Endodermal cell (in vitro differentiated cells): Measurements from ENCODE around the gene B3GALT4. TPM values are rescaled to one million over a fixed set of nuclear protein-coding genes. Genes with fewer than 3 reads are reported as not detected.

Experiments used
- DNase-seq: peaks from one replicate; pipeline ENCODE4 v3.0.0-alpha.2; 2017
- H3K27ac ChIP-seq: 2 replicates; pipeline ENCODE4 v1.5.1; 2013; ENCODE audit warnings: mild to moderate bottlenecking, low read depth, low read length, moderate library complexity
- H3K27me3 ChIP-seq: 2 replicates; pipeline ENCODE4 v1.6.1; 2013; ENCODE audit warnings: mild to moderate bottlenecking, low read length, moderate library complexity; ENCODE audit not compliant: insufficient read depth, control insufficient read depth, poor library complexity, severe bottlenecking
- H3K36me3 ChIP-seq: 2 replicates; pipeline ENCODE4 v1.7.0; 2013; ENCODE audit warnings: mild to moderate bottlenecking, low read length, moderate library complexity; ENCODE audit not compliant: control insufficient read depth, insufficient read depth
- H3K4me1 ChIP-seq: one replicate; pipeline ENCODE4 v1.7.0; 2013; ENCODE audit warnings: low read length; ENCODE audit not compliant: control insufficient read depth, insufficient read depth
- H3K4me3 ChIP-seq: 2 replicates; pipeline ENCODE4 v1.5.1; 2013; ENCODE audit warnings: mild to moderate bottlenecking, low read length, moderate library complexity
- H3K9ac ChIP-seq: 2 replicates; pipeline ENCODE4 v1.6.1; 2013; ENCODE audit warnings: mild to moderate bottlenecking, low read length, moderate library complexity; ENCODE audit not compliant: poor library complexity, severe bottlenecking; ENCODE audit errors: extremely low read depth
- H3K9me3 ChIP-seq: 2 replicates; pipeline ENCODE4 v1.6.1; 2013; ENCODE audit warnings: mild to moderate bottlenecking, low read length, moderate library complexity; ENCODE audit not compliant: control insufficient read depth
- H3K27ac Mint-ChIP-seq: 2 replicates; pipeline ENCODE4 v1.8.0; 2020; ENCODE audit warnings: mixed read lengths
- H3K27me3 Mint-ChIP-seq: 2 replicates; pipeline ENCODE4 v1.8.0; 2021; ENCODE audit warnings: mild to moderate bottlenecking, mixed read lengths; ENCODE audit not compliant: insufficient read depth
- H3K36me3 Mint-ChIP-seq: 2 replicates; pipeline ENCODE4 v1.8.0; 2020; ENCODE audit warnings: low read depth, mixed read lengths
- H3K4me1 Mint-ChIP-seq: 2 replicates; pipeline ENCODE4 v1.8.0; 2020; ENCODE audit warnings: mixed read lengths
- H3K4me3 Mint-ChIP-seq: 2 replicates; pipeline ENCODE4 v1.8.0; 2020; ENCODE audit warnings: mild to moderate bottlenecking, moderate library complexity, mixed read lengths
- H3K9me3 Mint-ChIP-seq: 2 replicates; pipeline ENCODE4 v1.8.0; 2020; ENCODE audit warnings: mild to moderate bottlenecking, mixed read lengths
- WGBS, 2 experiments: methylation state at CpG; one replicate each; pipeline versions ENCODE4 v1.1.5 to v1.1.7; 2013; ENCODE audit warnings: missing lambda C conversion rate in 2 of 2, mixed read lengths in 1 of 2; ENCODE audit not compliant: insufficient coverage in 1 of 2, insufficient read length in 1 of 2; 5-methylcytosine and 5-hydroxymethylcytosine counted together
- total RNA-seq, 2 donors: library from RNA; stranded (reverse); fragmentation: NEBNext Ultra II Directional in 1 of 2; extraction: Animal tissue kit (Norgen Biotek cat#: 25700) in 1 of 2; gene quantifications; 2 replicates in 1 of 2; 3 replicates in 1 of 2; pipeline ENCODE4 v1.2.1, GENCODE V29; 2021
- TF ChIP-seq, protein P1 (sequence below): fragments of 200-600 bp; sonication (generic); conservative IDR thresholded peaks from 2 replicates; pipeline ENCODE4 v1.5.0; 2021; ENCODE audit warnings: antibody characterized with exemption, mild to moderate bottlenecking

Gene B3GALT4
- total RNA-seq, 2 donors from 2014 or later: 3.9 to 5.5 TPM

DNA sequence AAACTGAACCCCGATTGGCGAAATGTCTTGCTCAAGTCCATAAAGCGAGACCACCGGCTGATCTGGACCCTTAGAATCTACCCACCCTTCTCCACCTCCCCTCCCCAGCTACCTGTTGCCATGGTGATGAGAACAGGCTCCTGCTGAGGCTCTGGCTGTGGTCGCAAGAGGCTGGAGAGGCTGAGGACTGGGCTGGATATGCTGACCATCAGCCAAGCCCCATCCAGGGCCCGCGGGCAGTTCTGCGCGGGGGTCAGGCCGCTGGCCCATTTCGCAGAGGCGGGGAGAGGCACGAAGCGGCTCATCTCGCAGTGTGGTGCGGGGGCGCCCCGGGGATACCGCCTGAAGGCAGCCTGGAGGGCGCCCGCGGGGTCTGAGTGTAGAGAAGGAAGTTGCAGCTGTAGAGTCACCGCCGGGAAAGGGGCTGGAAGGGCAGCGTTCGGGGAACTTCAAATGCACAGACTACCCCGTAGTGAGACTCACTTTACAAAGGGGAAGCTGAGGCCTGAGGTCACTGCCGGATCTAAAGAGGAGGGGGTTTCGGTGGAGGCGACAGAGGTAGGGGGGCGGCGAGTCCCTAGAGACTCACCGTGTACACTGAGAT lies 36.3 kb downstream of the B3GALT4 start:
- peaks cover 5% of the 10 kb centered on the region for H3K36me3 Mint-ChIP-seq
- H3K27ac ChIP-seq: no peak overlapping the region

GRCh38 chr6:33313709-33314514 lies 37.0 kb downstream of the B3GALT4 start, which contains the start of gene TAPBP:
TSS of gene TAPBP (minus strand) at chr6:33314078. CDS start at chr6:33314041, 37 bp downstream.
- Histone ChIP-seq H3K36me3 (peaks cover 5% of the 10 kb centered on the region), H3K4me1 (peaks cover 4% of the 10 kb centered on the region), H3K9me3 (no peaks in the 10 kb centered on the region), H3K9ac (peak within 1 kb of the TSS; percentile 31), H3K27me3 (peaks cover 20% of the 10 kb centered on the region), H3K4me3 (peak within 1 kb of the TSS; percentile 75), H3K27ac (no peak within 1 kb of the TSS)
- peaks cover 13% of the 10 kb centered on the region for H3K27me3 Mint-ChIP-seq
- H3K4me1 Mint-ChIP-seq: peaks cover 32% of the 10 kb centered on the region
- peak within 1 kb of the TSS; percentile 74 for H3K4me3 Mint-ChIP-seq
- TF ChIP-seq, protein P1, sequence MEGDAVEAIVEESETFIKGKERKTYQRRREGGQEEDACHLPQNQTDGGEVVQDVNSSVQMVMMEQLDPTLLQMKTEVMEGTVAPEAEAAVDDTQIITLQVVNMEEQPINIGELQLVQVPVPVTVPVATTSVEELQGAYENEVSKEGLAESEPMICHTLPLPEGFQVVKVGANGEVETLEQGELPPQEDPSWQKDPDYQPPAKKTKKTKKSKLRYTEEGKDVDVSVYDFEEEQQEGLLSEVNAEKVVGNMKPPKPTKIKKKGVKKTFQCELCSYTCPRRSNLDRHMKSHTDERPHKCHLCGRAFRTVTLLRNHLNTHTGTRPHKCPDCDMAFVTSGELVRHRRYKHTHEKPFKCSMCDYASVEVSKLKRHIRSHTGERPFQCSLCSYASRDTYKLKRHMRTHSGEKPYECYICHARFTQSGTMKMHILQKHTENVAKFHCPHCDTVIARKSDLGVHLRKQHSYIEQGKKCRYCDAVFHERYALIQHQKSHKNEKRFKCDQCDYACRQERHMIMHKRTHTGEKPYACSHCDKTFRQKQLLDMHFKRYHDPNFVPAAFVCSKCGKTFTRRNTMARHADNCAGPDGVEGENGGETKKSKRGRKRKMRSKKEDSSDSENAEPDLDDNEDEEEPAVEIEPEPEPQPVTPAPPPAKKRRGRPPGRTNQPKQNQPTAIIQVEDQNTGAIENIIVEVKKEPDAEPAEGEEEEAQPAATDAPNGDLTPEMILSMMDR: no peak
- peaks cover 11% of the 10 kb centered on the region for H3K36me3 Mint-ChIP-seq
- WGBS, 2 experiments: 0 to 7% methylated on average over 11 to 47 of the region's 47 CpGs
- DNase-seq: peak; percentile 82
- H3K9me3 Mint-ChIP-seq: no peaks in the 10 kb centered on the region
- peak within 1 kb of the TSS; percentile 85 for H3K27ac Mint-ChIP-seq

More for the DNA sequence above, 36.3 kb downstream of the B3GALT4 start:
- TF ChIP-seq, protein P1: no peak
- peak; percentile 86 for DNase-seq
- Histone ChIP-seq H3K4me1 (no peaks in the 10 kb centered on the region), H3K9ac (peak overlapping the region; percentile 31), H3K27me3 (peaks cover 20% of the 10 kb centered on the region), H3K4me3 (peak overlapping the region; percentile 75), H3K36me3 (no peaks in the 10 kb centered on the region), H3K9me3 (no peaks in the 10 kb centered on the region)
- H3K27ac Mint-ChIP-seq: peak overlapping the region; percentile 85
- peak overlapping the region; percentile 74 for H3K4me3 Mint-ChIP-seq
- H3K9me3 Mint-ChIP-seq: no peaks in the 10 kb centered on the region
- peaks cover 13% of the 10 kb centered on the region for H3K27me3 Mint-ChIP-seq
- H3K4me1 Mint-ChIP-seq: peaks cover 28% of the 10 kb centered on the region
- 1 to 6% methylated on average over 7 to 33 of the region's 33 CpGs for WGBS, 2 experiments

DNA sequence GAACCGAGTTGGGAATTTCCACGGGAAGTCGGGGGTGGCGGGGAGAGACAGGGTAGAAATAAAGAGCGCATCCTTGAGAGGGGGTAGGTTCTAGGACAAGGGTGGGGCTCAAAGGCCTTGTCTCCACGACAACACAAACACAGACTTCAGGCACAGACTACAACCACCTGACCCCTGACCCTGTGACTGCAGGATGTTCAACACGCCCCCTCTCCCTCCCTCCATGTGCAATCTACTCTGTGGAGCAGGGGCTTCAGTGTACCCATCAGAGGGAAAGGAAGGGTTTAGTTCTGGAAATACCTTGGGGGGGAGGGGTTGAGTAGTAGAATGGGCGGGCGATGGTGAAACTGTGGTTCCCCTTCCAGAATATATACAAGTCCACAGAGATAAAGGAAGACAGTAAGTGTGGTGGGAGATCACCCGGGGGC lies 37.6 kb downstream of the B3GALT4 start:
- Mint-ChIP-seq H3K36me3 (peaks cover 17% of the 10 kb centered on the region), H3K27ac (peak overlapping the region; percentile 16), H3K9me3 (no peaks in the 10 kb centered on the region), H3K4me3 (peak overlapping the region; percentile 74), H3K27me3 (peaks cover 13% of the 10 kb centered on the region), H3K4me1 (peaks cover 38% of the 10 kb centered on the region)
- H3K27me3 ChIP-seq: peaks cover 20% of the 10 kb centered on the region
- TF ChIP-seq, protein P1: no peak
- no peak overlapping the region for H3K4me3 ChIP-seq
- no peaks in the 10 kb centered on the region for H3K9me3 ChIP-seq
- peaks cover 11% of the 10 kb centered on the region for H3K36me3 ChIP-seq
- 48 to 50% methylated on average over 2 to 6 of the region's 10 CpGs for WGBS, 2 experiments
- no peak overlapping the region for H3K27ac ChIP-seq
- peak; percentile 73 for DNase-seq
- H3K9ac ChIP-seq: no peak overlapping the region
- peaks cover 4% of the 10 kb centered on the region for H3K4me1 ChIP-seq
